ENCODE data around the gene TEX28.
A peak's percentile ranks its signal among the peaks of the same experiment; 100 is the strongest.
"Not testable (repeated sequence)": the region's sequence is repeated elsewhere in the genome, so short reads cannot be mapped to it uniquely, and the experiment has no call there.

Gene TEX28

DNA sequence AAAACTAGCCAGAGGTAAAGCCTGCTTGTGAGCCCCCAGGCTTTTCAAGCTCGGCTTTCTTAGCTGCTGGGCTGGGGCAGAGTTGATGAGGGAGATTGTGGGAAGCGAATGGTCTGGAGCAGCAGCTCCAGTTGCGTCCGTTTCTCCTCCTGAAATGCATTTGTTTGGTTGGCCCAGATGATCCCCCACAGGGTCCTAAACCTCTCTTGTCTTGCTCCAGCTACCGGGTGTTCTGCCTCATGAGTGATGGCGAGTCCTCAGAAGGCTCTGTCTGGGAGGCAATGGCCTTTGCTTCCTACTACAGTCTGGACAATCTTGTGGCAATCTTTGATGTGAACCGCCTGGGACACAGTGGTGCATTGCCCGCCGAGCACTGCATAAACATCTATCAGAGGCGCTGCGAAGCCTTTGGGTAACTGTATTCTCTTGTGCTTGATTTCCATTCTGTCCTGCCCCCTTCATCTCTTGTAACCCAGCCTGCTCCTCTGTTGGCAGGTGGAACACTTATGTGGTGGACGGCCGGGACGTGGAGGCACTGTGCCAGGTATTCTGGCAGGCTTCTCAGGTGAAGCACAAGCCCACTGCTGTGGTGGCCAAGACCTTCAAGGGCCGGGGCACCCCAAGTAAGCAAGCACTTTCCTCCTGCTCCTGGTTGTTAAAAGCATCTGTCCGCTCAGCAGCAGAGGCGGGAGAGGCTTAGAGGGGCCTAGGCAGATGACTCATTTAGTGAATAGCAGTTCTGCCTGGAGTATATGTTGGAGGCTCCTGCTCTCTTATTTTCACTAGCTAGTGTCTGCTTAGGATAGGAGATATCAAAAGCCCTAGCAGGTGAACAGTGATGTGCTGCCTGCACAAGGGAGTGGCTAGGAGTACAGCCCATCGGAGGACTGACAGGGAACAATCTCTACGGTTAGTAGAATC, 16.0 kb upstream of the TEX28 start:
- DNase-seq (ENCODE audit: low read depth, low spot score) = no peak

GRCh38 chrX:154309041-154309775, 14.3 kb upstream of the TEX28 start:
- no peak for DNase-seq (ENCODE audit: low read depth, low spot score)

DNA sequence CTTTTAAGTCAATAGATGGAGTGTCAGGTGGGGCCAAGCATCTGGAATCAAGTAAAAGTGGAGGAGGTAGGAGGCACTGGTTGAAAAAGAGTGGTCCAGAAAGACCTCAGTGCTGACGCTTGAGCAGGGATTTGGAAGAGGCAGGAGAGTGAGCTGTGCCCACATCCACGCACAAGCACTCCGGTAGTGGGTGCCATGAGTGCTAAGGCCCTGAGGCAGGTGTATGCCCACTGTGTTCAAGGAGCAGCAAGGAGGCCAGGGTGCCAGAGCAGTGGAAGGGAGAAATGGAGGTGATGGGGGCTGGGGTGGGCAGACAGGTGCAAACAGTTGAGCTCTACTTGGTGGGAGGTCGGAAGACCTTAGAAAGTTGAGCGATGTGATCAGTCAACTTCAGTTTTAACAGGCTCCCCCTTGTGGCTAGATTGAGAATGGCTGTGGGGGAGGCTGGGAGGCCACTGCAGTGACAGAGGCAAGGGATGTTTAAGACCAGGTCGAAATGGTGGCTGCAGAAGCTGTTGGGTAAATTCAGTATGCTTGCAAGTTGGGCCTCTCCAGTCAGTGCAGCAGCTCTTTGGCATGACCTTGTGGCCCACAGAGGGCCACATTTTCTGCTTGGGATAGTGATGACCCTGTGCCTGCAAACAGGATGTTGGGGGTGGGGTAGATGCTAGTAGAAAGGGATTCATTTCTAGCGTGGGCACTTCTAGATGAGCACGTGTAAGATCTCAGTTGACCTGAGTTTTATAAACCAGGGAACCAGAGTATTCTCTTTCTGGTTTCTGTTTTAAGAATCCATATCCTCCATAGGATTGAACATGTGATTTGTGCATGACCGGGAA, 13.4 kb upstream of the TEX28 start:
- DNase-seq (ENCODE audit: low read depth, low spot score) = peak; percentile 59

GRCh38 chrX:154307202-154307601, 12.3 kb upstream of the TEX28 start:
- DNase-seq (ENCODE audit: low read depth, low spot score) = no peak

DNA sequence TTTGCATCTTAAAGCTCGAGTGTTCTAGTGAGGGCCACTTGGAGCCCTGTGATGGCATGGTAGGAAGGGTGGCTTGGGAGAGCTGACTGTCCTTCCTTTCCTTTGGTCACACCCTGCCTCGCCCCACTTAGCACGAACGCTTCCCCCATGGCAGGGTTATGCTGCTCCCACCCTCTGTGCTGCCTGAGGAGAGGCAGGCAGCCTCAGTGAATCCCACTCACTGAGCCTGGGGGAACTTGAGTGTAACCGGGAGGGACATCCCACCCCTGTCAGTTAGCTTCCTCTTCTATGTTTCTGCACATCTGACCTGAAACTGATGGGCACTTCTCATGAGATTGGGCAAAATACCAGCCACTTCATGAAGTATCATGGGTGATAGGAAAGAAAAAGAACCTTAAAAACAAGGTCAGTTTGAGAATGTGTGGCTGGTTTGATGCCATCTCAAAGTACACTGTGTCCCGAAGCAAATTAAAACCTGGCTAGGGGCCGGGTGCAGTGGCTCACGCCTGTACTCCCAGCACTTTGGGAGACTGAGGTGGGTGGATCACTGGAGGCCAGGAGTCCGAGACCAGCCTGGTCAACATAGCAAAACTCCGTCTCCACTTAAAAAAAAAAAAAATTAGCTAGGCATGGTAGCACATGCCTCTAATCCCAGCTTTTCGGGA, 10.7 kb upstream of the TEX28 start:
- DNase-seq (ENCODE audit: low read depth, low spot score) = no peak

GRCh38 chrX:154304846-154305245, 9.9 kb upstream of the TEX28 start:
- peak; percentile 60 for DNase-seq (ENCODE audit: low read depth, low spot score)

DNA sequence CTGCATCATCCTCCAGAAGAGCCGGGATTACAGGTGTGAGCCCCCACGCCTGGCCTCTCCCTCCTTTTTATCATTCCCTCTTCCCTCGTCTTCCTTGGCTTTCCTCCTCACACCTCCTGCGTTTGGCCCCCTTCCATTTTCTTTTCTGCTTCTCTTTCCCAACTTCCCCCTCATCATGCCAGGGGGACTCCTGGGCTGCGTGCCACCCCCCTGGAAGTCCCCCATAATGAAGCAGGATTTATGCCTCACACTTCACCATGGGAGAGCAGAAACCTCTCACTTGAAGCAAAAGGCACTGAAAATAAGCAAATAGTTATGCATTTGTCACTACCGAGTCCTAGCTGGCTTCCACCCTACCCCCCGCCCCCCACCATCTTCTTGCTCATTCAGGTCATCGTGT, 8.6 kb upstream of the TEX28 start:
- DNase-seq (ENCODE audit: low read depth, low spot score) = no peak

GRCh38 chrX:154302998-154303397, 8.1 kb upstream of the TEX28 start:
- DNase-seq (ENCODE audit: low read depth, low spot score) = not testable (repeated sequence)

DNA sequence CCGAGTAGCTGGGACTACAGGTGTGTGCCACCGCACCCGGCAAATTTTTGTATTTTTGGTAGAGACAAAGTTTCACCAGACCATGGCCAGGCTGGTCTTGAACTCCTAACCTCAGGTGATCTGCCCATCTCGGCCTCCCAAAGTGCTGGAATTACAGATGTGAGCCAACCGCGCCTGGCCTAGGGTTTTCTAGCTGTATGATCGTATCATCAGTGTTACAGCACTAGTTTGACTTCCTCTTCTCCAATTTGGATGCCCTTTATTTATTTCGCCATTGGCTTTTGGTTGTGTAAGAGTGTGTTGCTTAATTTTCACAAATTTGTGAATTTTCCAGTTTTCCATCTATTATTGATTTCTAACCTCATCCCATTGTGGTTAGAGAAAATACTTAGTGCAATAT, 5.9 kb upstream of the TEX28 start:
- DNase-seq (ENCODE audit: low read depth, low spot score) = no peak

- DNase-seq (ENCODE audit: low read depth, low spot score) = no peak
Observed at GRCh38 chrX:154298312-154298711, 3.4 kb upstream of the TEX28 start.

DNA sequence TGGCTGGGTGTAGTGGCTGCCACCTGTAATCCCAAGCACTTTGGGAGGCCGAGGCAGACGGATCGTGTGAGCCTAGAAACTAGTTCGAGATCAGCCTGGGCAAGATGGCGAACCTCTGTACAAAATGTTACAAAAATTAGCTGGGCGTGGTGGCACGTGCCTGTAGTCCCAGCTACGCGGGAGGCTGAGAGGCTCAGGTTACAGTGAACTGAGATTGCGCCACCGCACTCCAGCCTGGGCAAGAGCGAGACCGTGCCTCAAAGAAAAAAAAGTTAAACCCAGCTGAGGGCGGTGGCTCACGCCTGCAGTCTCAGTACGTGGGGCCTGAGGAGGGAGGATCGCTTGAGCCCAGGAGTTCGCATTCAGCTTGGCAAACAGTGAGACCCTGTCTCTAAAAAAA, 1.8 kb upstream of the TEX28 start:
- no peak for DNase-seq (ENCODE audit: low read depth, low spot score)

DNA sequence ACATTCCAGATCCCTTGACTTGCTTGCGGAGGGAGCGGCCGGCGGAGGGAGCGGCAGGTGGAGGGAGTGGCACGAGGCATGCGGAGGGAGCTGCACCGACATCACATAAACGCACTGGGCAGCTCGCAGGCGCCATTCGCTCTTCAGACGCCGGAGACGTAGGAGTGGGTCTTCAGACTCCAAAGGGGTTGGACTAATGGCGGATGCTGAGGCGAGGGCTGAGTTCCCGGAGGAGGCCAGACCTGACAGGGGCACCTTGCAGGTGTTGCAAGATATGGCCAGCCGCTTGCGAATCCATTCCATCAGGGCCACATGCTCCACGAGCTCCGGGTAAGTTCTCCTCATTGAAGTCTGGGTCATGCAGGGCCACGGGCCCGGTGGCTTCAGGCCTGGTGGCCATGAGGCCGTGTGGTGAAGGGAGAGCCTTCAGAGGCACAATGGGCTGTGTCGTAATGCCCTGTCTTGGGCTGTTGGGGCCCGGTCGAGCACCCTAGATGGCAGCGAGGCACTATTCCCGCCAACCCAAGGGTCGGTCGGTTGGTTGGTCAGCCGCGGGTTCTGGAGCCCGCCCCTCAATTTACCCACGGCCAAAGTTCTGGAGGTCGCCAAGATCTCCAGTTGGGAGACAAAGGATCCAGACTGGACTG, 863 bp upstream of the TEX28 start, which contains the start of gene TKTL1:
TSS of gene TKTL1 (plus strand) at position 132 of the 647 bp plus-strand sequence. CDS start at position 197, 65 bp downstream.
- no peak for DNase-seq (ENCODE audit: low read depth, low spot score)

- not testable (repeated sequence) for DNase-seq (ENCODE audit: low read depth, low spot score)
Observed at GRCh38 chrX:154286406-154286805, 8.5 kb downstream of the TEX28 start.

- DNase-seq (ENCODE audit: low read depth, low spot score) = not testable (repeated sequence)
Observed at GRCh38 chrX:154284489-154285338, 10.2 kb downstream of the TEX28 start.

GRCh38 chrX:154269245-154269644, 25.7 kb downstream of the TEX28 start:
- not testable (repeated sequence) for DNase-seq (ENCODE audit: low read depth, low spot score)

- not testable (repeated sequence) for DNase-seq (ENCODE audit: low read depth, low spot score)
Observed at GRCh38 chrX:154263072-154263471, 31.9 kb downstream of the TEX28 start.

GRCh38 chrX:154258711-154259110, 36.2 kb downstream of the TEX28 start:
- not testable (repeated sequence) for DNase-seq (ENCODE audit: low read depth, low spot score)

DNA sequence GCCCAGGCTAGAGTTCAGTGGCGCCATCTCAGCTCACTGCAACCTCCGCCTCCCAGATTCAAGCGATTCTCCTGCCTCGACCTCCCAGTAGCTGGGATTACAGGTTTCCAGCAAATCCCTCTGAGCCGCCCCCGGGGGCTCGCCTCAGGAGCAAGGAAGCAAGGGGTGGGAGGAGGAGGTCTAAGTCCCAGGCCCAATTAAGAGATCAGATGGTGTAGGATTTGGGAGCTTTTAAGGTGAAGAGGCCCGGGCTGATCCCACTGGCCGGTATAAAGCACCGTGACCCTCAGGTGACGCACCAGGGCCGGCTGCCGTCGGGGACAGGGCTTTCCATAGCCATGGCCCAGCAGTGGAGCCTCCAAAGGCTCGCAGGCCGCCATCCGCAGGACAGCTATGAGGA, 37.6 kb downstream of the TEX28 start, which contains the start of gene OPN1MW3:
TSS of gene OPN1MW3 (plus strand) at position 301 of the 400 bp plus-strand sequence. CDS start at position 339, 38 bp downstream.
- DNase-seq (ENCODE audit: low read depth, low spot score) = not testable (repeated sequence)

DNA sequence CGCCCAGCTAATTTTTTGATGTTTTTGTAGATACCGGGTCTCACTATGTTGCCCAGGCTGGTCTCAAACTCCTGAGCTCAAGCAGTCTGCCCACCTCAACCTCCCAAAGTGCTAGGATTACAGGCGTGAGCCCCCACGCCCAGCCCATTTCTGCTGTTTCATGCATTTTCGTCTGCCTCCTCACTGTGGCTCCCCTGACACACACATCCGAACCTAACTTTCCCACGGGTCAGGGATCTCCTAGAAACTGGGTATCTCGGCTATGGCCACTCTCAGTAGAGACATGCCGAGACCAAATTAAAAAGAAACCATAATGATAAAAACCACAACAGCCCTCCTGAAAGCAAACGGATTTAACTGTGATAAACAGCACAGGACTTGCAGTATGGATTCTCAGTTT, 46.8 kb downstream of the TEX28 start:
- not testable (repeated sequence) for DNase-seq (ENCODE audit: low read depth, low spot score)
